Neural cell (in vitro differentiated cells): Measurements from ENCODE around the gene AMDHD2.

Experiments used
- EP300 ChIP-seq: fragments of 450-650 bp; conservative IDR thresholded peaks from 2 replicates; pipeline ENCODE4 v1.6.1; 2014; ENCODE audit warnings: antibody characterized with exemption, mild to moderate bottlenecking, moderate library complexity; ENCODE audit not compliant: poor library complexity, severe bottlenecking
- EZH2 ChIP-seq: fragments of 200-600, 300-800 bp; shearing (Covaris generic), sonication (generic); IDR thresholded peaks from 2 replicates; pipeline ENCODE4 v1.6.1; 2014; ENCODE audit warnings: antibody characterized with exemption, low read length, borderline replicate concordance, mild to moderate bottlenecking; ENCODE audit not compliant: insufficient read depth, poor library complexity, severe bottlenecking
- POLR2AphosphoS5 ChIP-seq: IDR thresholded peaks from 2 replicates; pipeline ENCODE4 v1.6.1; 2012
- TAF1 ChIP-seq: IDR thresholded peaks from 2 replicates; pipeline ENCODE4 v1.6.1; 2012; ENCODE audit warnings: low read depth
- TF ChIP-seq, protein P1 (sequence below): fragments of 450-650 bp; IDR thresholded peaks from 2 replicates; pipeline ENCODE4 v1.5.1; 2014; ENCODE audit warnings: antibody characterized with exemption, mild to moderate bottlenecking, moderate library complexity; ENCODE audit not compliant: poor library complexity, severe bottlenecking

DNA sequence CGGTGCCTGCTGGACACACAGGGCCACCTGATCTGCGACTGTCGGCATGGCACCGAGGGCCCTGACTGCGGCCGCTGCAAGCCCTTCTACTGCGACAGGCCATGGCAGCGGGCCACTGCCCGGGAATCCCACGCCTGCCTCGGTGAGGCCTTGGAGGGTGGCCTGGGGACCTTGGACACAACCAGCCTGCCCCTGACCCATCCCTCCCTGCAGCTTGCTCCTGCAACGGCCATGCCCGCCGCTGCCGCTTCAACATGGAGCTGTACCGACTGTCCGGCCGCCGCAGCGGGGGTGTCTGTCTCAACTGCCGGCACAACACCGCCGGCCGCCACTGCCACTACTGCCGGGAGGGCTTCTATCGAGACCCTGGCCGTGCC is 47.7 kb upstream of the AMDHD2 start:
- TF ChIP-seq EP300 (no peak), POLR2AphosphoS5 (no peak), TAF1 (no peak), EZH2 (no peak)
- TF ChIP-seq, protein P1, sequence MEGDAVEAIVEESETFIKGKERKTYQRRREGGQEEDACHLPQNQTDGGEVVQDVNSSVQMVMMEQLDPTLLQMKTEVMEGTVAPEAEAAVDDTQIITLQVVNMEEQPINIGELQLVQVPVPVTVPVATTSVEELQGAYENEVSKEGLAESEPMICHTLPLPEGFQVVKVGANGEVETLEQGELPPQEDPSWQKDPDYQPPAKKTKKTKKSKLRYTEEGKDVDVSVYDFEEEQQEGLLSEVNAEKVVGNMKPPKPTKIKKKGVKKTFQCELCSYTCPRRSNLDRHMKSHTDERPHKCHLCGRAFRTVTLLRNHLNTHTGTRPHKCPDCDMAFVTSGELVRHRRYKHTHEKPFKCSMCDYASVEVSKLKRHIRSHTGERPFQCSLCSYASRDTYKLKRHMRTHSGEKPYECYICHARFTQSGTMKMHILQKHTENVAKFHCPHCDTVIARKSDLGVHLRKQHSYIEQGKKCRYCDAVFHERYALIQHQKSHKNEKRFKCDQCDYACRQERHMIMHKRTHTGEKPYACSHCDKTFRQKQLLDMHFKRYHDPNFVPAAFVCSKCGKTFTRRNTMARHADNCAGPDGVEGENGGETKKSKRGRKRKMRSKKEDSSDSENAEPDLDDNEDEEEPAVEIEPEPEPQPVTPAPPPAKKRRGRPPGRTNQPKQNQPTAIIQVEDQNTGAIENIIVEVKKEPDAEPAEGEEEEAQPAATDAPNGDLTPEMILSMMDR, result no peak
